K562 (cell line): ENCODE results near the gene FBXW9. TPM values are rescaled to one million over a fixed set of nuclear protein-coding genes. Genes with fewer than 3 reads are reported as not detected.

ENCODE experiments used
- polyA plus RNA-seq, 8 experiments: library from polyadenylated mRNA; depleted of rRNA in 4 of 8; stranded (reverse) in 5 of 8; unstranded in 3 of 8; fragments of >200 nt; fragmentation: Nextera tagmentation in 2 of 8; fragmentation: Illumina TruSeq in 1 of 8; extraction: Ambion mirVana in 2 of 8; extraction: Trizol in 1 of 8; gene quantifications; 2 replicates each; pipeline versions ENCODE4 v1.2.1 to v1.2.3, GENCODE V29; 2011 to 2014; ENCODE audit warnings: inconsistent platforms in 1 of 8, missing spikeins in 1 of 8
- total RNA-seq, 7 experiments: library from RNA; depleted of rRNA in 6 of 7; stranded (reverse); fragments of >200 nt in 6 of 7; fragmentation: Illumina TruSeq in 2 of 7; extraction: Trizol in 2 of 7; gene quantifications; 2 replicates each; pipeline versions ENCODE4 v1.2.1 to v1.2.3, GENCODE V29; 2011 to 2021; ENCODE audit warnings: low replicate concordance in 1 of 7
- TF ChIP-seq, protein P1 (sequence below), 2 experiments: fragments of 450-650 bp; formaldehyde crosslinking in 1 of 2; IDR thresholded peaks; 2 replicates each; pipeline versions ENCODE4 v1.4.0 to v1.6.1; 2014 to 2020; ENCODE audit warnings: mild to moderate bottlenecking in 2 of 2, borderline replicate concordance in 1 of 2, low read depth in 1 of 2
- TF ChIP-seq, protein P2 (sequence below): sonication (generic); formaldehyde crosslinking; IDR thresholded peaks from 2 replicates; pipeline ENCODE4 v1.8.1; 2023; ENCODE audit warnings: mild to moderate bottlenecking, missing genetic modification reagents

Gene FBXW9
- total and polyA plus RNA-seq, 9 of the 15 experiments (the other 6 are each of a cell fraction or from before 2014, with no cell fraction given), result 0.23 to 21.7 (median 6.2) TPM

DNA sequence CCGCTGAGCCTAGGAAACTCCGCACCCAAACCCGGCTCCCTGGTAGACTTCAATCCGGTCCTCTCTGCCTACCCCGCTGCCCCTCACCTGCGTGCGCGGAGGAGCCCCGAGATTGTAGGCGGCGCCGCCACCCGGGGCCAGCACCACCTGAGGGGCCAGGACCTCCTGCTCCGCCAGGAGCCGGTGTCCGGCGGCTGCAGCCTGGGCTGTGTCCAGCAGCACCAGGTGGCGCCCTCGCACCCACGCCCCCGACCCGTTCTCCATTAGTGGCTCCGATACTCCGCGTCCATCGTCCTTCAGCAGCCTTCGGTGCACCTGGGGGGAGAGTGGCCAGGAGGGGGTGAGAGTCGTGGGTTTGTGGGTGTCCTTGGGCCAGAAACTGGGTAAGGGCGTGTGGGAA, 48.3 kb downstream of the FBXW9 start (continued):
- TF ChIP-seq, protein P1, sequence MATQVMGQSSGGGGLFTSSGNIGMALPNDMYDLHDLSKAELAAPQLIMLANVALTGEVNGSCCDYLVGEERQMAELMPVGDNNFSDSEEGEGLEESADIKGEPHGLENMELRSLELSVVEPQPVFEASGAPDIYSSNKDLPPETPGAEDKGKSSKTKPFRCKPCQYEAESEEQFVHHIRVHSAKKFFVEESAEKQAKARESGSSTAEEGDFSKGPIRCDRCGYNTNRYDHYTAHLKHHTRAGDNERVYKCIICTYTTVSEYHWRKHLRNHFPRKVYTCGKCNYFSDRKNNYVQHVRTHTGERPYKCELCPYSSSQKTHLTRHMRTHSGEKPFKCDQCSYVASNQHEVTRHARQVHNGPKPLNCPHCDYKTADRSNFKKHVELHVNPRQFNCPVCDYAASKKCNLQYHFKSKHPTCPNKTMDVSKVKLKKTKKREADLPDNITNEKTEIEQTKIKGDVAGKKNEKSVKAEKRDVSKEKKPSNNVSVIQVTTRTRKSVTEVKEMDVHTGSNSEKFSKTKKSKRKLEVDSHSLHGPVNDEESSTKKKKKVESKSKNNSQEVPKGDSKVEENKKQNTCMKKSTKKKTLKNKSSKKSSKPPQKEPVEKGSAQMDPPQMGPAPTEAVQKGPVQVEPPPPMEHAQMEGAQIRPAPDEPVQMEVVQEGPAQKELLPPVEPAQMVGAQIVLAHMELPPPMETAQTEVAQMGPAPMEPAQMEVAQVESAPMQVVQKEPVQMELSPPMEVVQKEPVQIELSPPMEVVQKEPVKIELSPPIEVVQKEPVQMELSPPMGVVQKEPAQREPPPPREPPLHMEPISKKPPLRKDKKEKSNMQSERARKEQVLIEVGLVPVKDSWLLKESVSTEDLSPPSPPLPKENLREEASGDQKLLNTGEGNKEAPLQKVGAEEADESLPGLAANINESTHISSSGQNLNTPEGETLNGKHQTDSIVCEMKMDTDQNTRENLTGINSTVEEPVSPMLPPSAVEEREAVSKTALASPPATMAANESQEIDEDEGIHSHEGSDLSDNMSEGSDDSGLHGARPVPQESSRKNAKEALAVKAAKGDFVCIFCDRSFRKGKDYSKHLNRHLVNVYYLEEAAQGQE (IDR thresholded peaks at IDR 0.05; ENCODE audit: borderline replicate concordance), result peak; percentile 47; the same call in 1 of the 2 replicates
- TF ChIP-seq, protein P1 (CRISPR knock-in tag; IDR thresholded peaks at IDR 0.05; ENCODE audit: low read depth), result no peak
- TF ChIP-seq, protein P2, sequence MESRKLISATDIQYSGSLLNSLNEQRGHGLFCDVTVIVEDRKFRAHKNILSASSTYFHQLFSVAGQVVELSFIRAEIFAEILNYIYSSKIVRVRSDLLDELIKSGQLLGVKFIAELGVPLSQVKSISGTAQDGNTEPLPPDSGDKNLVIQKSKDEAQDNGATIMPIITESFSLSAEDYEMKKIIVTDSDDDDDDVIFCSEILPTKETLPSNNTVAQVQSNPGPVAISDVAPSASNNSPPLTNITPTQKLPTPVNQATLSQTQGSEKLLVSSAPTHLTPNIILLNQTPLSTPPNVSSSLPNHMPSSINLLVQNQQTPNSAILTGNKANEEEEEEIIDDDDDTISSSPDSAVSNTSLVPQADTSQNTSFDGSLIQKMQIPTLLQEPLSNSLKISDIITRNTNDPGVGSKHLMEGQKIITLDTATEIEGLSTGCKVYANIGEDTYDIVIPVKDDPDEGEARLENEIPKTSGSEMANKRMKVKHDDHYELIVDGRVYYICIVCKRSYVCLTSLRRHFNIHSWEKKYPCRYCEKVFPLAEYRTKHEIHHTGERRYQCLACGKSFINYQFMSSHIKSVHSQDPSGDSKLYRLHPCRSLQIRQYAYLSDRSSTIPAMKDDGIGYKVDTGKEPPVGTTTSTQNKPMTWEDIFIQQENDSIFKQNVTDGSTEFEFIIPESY, result peak; percentile 78; the same call in 1 of the 2 replicates
